SH-SY5Y (cell line): ENCODE measurements around the gene TYSND1.

Source experiments
- GATA2 ChIP-seq: IDR thresholded peaks from 2 replicates; pipeline ENCODE4 v1.6.1; 2011; ENCODE audit warnings: mild to moderate bottlenecking, low read depth, low read length
- GATA3 ChIP-seq: IDR thresholded peaks from 2 replicates; pipeline ENCODE4 v1.6.1; 2011; ENCODE audit warnings: low read depth, mild to moderate bottlenecking, low read length, moderate library complexity

Gene TYSND1

DNA sequence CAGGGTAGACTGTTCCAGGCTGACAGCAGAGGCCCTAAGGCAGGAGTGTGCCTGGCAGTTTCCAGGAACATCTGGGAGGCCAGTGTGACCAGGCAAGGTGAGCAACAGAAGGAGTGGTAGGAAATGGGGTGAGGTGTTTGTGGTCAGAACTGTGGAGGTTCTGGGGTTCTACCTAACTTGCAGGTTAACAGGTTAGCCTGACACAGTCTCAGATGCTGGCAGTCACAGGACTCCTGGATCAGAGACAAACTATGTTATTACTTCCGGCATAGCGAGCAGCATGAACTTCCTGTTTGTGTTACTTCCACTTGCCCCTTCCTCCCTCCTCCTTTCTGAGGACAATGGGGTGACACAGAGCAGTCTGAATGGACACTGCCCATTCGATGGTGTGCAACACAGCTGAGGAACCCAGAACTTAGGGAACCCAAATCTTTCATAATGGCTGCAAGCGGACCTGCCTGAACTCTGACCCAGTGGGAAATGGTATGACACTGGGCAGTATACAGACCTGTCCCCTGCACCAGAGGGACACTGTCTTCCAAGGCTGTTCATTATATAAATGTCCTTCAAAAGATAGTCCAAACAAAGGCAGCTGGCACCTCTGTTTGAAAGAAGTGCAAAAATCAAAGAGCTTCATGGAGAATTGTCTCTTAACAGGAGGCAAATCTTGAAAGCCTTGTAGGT, 27.7 kb upstream of the TYSND1 start:
- no peak for TF ChIP-seq GATA2
- no peak for TF ChIP-seq GATA3

DNA sequence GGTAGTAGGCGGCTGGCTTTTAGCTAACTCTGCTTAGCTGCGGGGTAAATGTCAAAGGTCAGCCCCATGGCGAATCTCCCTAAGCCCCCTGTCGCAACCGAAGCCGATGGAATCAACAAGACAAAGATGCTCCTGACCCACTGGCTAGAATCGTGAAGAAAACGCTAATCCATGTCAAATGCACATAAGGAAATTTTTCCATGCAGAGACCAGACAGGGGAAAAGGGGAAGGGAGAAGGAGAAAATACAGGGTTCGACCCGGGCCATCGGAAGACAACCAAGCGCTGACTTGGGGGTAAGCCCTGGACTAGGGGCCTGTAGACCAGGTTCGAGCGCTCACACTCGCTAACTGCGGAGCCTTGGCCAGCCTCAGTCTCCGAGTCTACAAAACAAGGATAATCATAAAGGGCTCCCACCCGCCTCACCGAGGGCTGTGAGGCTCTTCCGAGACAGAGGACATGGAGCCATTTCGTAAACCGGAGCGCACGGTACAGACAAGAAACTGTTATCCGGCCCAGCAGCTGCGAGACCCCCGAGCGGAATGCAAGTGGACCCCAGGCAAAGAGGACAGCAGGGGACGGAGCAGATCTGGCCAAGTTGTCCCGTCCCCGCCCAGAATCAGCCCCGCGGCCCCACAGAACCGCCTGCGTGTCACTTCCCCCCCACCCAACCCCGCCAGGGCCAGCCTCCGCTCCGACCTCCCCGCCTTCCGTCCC, 23.3 kb upstream of the TYSND1 start:
- TF ChIP-seq GATA2 (no peak), GATA3 (no peak)

GRCh38 chr10:70169011-70169410, 22.5 kb upstream of the TYSND1 start:
- TF ChIP-seq GATA3 = no peak
- TF ChIP-seq GATA2 = no peak

DNA sequence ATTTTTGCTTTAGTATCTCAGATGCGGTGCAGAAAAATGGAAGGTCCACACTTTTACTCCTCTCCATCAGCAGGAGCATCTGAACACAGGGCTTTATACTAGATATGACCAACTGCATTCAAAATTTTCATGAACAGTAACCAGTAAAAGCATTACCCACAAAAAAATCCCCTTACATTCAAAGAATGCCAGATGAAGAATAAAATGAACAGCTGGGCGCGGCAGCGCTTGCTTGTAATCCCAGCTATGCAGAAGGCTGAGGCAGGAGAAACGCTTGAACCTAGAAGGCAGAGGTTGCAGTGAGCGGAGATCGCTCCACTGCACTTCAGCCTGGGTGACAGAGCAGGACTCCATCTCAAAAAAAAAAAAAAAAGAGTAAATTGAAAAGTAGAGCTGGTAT, 20.7 kb upstream of the TYSND1 start:
- TF ChIP-seq GATA2 = no peak
- no peak for TF ChIP-seq GATA3

DNA sequence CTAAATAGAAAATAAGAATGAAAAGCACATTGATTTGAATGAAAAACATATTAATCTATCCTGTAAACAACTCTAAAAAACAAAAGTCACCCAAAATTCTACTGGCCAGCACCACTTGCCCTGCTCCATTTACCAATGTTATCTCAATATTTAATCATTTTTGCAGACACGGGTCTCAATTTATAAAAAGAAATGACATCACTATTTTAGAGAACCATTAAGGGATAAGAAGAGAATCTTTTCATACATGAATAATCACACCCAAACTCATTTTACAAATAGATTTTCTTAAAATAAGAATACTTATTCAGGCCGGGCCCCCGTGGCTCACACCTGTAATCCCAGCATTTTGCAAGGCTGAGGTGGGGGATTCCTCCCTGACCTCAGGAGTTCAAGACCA, 19.9 kb upstream of the TYSND1 start:
- TF ChIP-seq GATA3 (no peak), GATA2 (no peak)

- no peak for TF ChIP-seq GATA2
- no peak for TF ChIP-seq GATA3
These were observed 17.7 kb upstream of the TYSND1 start for GRCh38 chr10:70164163-70164562.

DNA sequence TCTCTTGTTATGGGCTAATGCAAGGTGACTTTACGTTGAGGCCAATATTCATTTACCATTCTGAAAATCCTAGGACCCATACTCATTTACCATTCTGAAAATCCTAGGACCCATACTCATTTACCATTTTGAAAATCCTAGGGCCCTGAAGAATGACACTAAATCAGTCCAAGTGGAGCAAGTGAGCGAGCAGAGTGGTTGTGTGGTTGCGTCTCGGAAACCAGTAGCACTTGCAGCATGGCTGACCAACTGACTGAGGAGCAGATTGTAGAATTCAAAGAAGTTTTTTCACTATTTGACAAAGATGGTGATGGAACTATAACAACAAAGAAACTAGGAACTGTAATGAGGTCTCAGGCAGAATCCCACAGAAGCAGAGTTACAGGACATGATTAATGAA, 16.9 kb upstream of the TYSND1 start:
- TF ChIP-seq GATA2 = no peak
- TF ChIP-seq GATA3 = no peak

GRCh38 chr10:70162892-70163201, 16.3 kb upstream of the TYSND1 start:
- no peak for TF ChIP-seq GATA3
- no peak for TF ChIP-seq GATA2

- TF ChIP-seq GATA3 = no peak
- TF ChIP-seq GATA2 = no peak
These were observed 15.8 kb upstream of the TYSND1 start for GRCh38 chr10:70162151-70162891.

DNA sequence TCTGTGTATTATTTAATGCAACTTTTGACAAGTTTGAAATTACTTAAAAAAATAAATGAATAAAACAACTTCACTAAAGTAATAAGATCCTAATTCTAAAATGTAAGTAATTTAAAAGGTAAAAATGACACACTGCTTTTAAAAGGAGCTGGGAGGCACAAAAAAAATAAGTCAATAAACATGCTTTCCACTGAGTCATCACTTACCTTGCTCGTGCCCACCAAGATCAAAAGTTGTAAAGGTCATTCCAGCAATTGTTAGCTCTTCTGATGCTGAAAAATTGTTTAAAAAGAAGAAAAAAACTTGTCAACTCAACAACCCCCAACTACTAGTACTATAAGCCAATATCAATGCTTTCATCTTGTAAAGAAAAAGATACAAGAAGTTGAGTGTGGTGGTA, 14.3 kb upstream of the TYSND1 start:
- TF ChIP-seq GATA2 (no peak), GATA3 (no peak)

GRCh38 chr10:70158113-70158512, 11.6 kb upstream of the TYSND1 start:
- TF ChIP-seq GATA2 (no peak), GATA3 (no peak)

- TF ChIP-seq GATA3 (no peak), GATA2 (no peak)
These were observed 8.8 kb upstream of the TYSND1 start for GRCh38 chr10:70155255-70155838.

GRCh38 chr10:70148516-70148915, 2.0 kb upstream of the TYSND1 start:
- no peak for TF ChIP-seq GATA2
- no peak for TF ChIP-seq GATA3

- no peak for TF ChIP-seq GATA3
- no peak for TF ChIP-seq GATA2
These were observed 742 bp upstream of the TYSND1 start for GRCh38 chr10:70147259-70147625.
